WTC11 (cell line): ENCODE measurements around the gene C2CD5. TPM values are rescaled to one million over a fixed set of nuclear protein-coding genes. Genes with fewer than 3 reads are reported as not detected.
A peak's percentile ranks its signal among the peaks of the same experiment; 100 is the strongest.

Experiments
- ATAC-seq: fragments of 200-7000 bp; cut with Tn5 transposase; 2 replicates; pipeline ENCODE4 v1.10.0; 2021; ENCODE audit warnings: mild to moderate bottlenecking, moderate library complexity
- CTCF ChIA-PET: fragments of 300-600 bp; sonication (Branson Sonifier 250); formaldehyde crosslinking; loops from one replicate; lab custom pipeline; 2021; ENCODE audit warnings: antibody characterized with exemption; lab: Charles Lee
- POLR2A ChIA-PET: fragments of 350-600 bp; sonication (Branson Sonifier 250); formaldehyde crosslinking; loops from one replicate; lab custom pipeline; 2021; ENCODE audit warnings: antibody characterized with exemption; lab: Charles Lee
- DNase-seq: peaks from one replicate; pipeline ENCODE4 v3.0.0; 2021; ENCODE audit warnings: low spot score
- H3K27ac Mint-ChIP-seq: 2 replicates; pipeline ENCODE4 v1.8.0; 2021; ENCODE audit warnings: mixed read lengths
- H3K27me3 Mint-ChIP-seq: 2 replicates; pipeline ENCODE4 v1.8.0; 2021; ENCODE audit warnings: low read depth, mild to moderate bottlenecking, moderate library complexity, mixed read lengths
- H3K36me3 Mint-ChIP-seq: 2 replicates; pipeline ENCODE4 v1.8.0; 2021; ENCODE audit warnings: mixed read lengths
- H3K4me1 Mint-ChIP-seq: 2 replicates; pipeline ENCODE4 v1.8.0; 2022; ENCODE audit warnings: mixed read lengths
- H3K4me3 Mint-ChIP-seq: 2 replicates; pipeline ENCODE4 v1.8.0; 2021; ENCODE audit warnings: mild to moderate bottlenecking, moderate library complexity, mixed read lengths
- H3K9me3 Mint-ChIP-seq: 2 replicates; pipeline ENCODE4 v1.8.0; 2021; ENCODE audit warnings: mixed read lengths
- CREM ChIP-seq: sonication (generic); formaldehyde crosslinking; IDR thresholded peaks from 2 replicates; pipeline ENCODE4 v1.8.1; 2022; ENCODE audit warnings: mild to moderate bottlenecking, missing genetic modification reagents, moderate library complexity
- EMX1 ChIP-seq: fragments of 250-450 bp; sonication (Bioruptor Pico); IDR thresholded peaks from 2 replicates; pipeline ENCODE4 v1.8.0; 2021; ENCODE audit warnings: mild to moderate bottlenecking
- HMGA2 ChIP-seq: fragments of 250-450 bp; sonication (Bioruptor Pico); IDR thresholded peaks from 2 replicates; pipeline ENCODE4 v1.4.0; 2021; ENCODE audit warnings: mild to moderate bottlenecking, moderate library complexity
- IRF2 ChIP-seq: sonication (generic); formaldehyde crosslinking; IDR thresholded peaks from 2 replicates; pipeline ENCODE4 v1.8.0; 2022; ENCODE audit warnings: low read depth, missing genetic modification reagents, borderline replicate concordance
- JAZF1 ChIP-seq: fragments of 250-450 bp; sonication (Bioruptor Pico); IDR thresholded peaks from 2 replicates; pipeline ENCODE4 v1.9.0; 2021; ENCODE audit warnings: moderate library complexity, mild to moderate bottlenecking, inconsistent platforms
- KAT7 ChIP-seq: sonication (generic); formaldehyde crosslinking; IDR thresholded peaks from 2 replicates; pipeline ENCODE4 v1.8.1; 2023; ENCODE audit warnings: missing genetic modification reagents, mild to moderate bottlenecking, borderline replicate concordance
- MXD4 ChIP-seq: fragments of 250-450 bp; sonication (Bioruptor Pico); IDR thresholded peaks from 2 replicates; pipeline ENCODE4 v1.8.0; 2021; ENCODE audit warnings: mild to moderate bottlenecking, moderate library complexity, borderline replicate concordance
- NFYB ChIP-seq: sonication (generic); formaldehyde crosslinking; conservative IDR thresholded peaks from 2 replicates; pipeline ENCODE4 v1.8.0; 2022; ENCODE audit warnings: low read depth, missing genetic modification reagents
- NR1H2 ChIP-seq: sonication (generic); formaldehyde crosslinking; IDR thresholded peaks from 2 replicates; pipeline ENCODE4 v1.9.0; 2021; ENCODE audit warnings: mild to moderate bottlenecking, moderate library complexity, missing genetic modification reagents
- SMAD4 ChIP-seq: sonication (generic); formaldehyde crosslinking; IDR thresholded peaks from 2 replicates; pipeline ENCODE4 v1.8.0; 2022; ENCODE audit warnings: mild to moderate bottlenecking, missing genetic modification reagents
- TEAD4 ChIP-seq: sonication (generic); formaldehyde crosslinking; IDR thresholded peaks from 2 replicates; pipeline ENCODE4 v1.8.0; 2022; ENCODE audit warnings: mild to moderate bottlenecking, missing genetic modification reagents
- ZBTB21 ChIP-seq: sonication (generic); formaldehyde crosslinking; IDR thresholded peaks from 2 replicates; pipeline ENCODE4 v1.8.1; 2023; ENCODE audit warnings: mild to moderate bottlenecking, missing genetic modification reagents, borderline replicate concordance
- ZNF121 ChIP-seq: sonication (generic); formaldehyde crosslinking; IDR thresholded peaks from 2 replicates; pipeline ENCODE4 v1.8.0; 2023; ENCODE audit warnings: missing genetic modification reagents
- ZNF317 ChIP-seq: sonication (generic); formaldehyde crosslinking; IDR thresholded peaks from 2 replicates; pipeline ENCODE4 v1.8.1; 2023; ENCODE audit warnings: low read depth, mild to moderate bottlenecking, moderate library complexity, missing genetic modification reagents, borderline replicate concordance
- ZNF396 ChIP-seq: fragments of 250-450 bp; sonication (Bioruptor Pico); IDR thresholded peaks from 2 replicates; pipeline ENCODE4 v1.8.0; 2021; ENCODE audit warnings: mild to moderate bottlenecking, moderate library complexity, borderline replicate concordance
- total RNA-seq: library from RNA; stranded (reverse); gene quantifications from 3 replicates; pipeline ENCODE4 v1.2.3, GENCODE V29; 2021
- TF ChIP-seq, protein P1 (sequence below): sonication (generic); formaldehyde crosslinking; IDR thresholded peaks from 2 replicates; pipeline ENCODE4 v1.8.1; 2022; ENCODE audit warnings: low read depth, mild to moderate bottlenecking, moderate library complexity, missing genetic modification reagents, borderline replicate concordance
- TF ChIP-seq, protein P2 (sequence below): sonication (generic); formaldehyde crosslinking; IDR thresholded peaks from 2 replicates; pipeline ENCODE4 v1.8.1; 2022; ENCODE audit warnings: low read depth, missing genetic modification reagents, borderline replicate concordance
- TF ChIP-seq, protein P3 (sequence below): fragments of 250-450 bp; sonication (Bioruptor Pico); conservative IDR thresholded peaks from 2 replicates; pipeline ENCODE4 v1.9.0; 2021; ENCODE audit warnings: mild to moderate bottlenecking
- TF ChIP-seq, protein P4 (sequence below): sonication (generic); formaldehyde crosslinking; IDR thresholded peaks from 2 replicates; pipeline ENCODE4 v1.8.0; 2023; ENCODE audit warnings: mild to moderate bottlenecking, missing genetic modification reagents
- TF ChIP-seq, protein P5 (sequence below): sonication (generic); formaldehyde crosslinking; IDR thresholded peaks from 2 replicates; pipeline ENCODE4 v1.8.0; 2022; ENCODE audit warnings: mild to moderate bottlenecking, missing genetic modification reagents

Gene C2CD5
- total RNA-seq, 1 experiment from 2014 or later, result 48.1 TPM

DNA sequence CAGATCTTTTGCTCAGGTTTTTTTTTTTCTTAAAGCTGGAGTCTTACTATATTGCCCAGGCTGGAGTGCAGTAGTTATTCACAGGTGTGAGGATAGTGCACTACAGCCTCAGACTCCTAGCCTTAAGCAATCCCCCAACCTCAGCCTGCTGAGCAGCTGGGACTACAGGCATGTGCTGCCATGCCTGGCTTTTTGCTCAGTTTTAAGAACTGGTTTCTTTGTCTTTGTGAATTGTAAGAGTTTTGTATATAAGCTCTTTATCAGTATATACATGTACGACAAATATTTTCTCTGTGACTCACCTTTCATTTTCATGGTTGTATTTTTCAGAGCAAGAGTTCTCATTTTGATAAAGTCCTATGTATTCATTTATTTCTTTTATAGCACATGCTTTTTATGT is 33.3 kb upstream of the C2CD5 start:
- Mint-ChIP-seq H3K27me3 (no peaks in the 10 kb centered on the region), H3K4me3 (no peak overlapping the region), H3K27ac (no peak overlapping the region), H3K4me1 (peaks cover 3% of the 10 kb centered on the region), H3K9me3 (peaks cover 12% of the 10 kb centered on the region), H3K36me3 (peaks cover 8% of the 10 kb centered on the region)
- ChIA-PET CTCF (interaction anchor here (0.9 kb wide), 1 partner anchor 48 kb away, joined by 3 read pairs; no protein-coding TSS in a partner anchor), POLR2A (no interaction called here)
- TF ChIP-seq ZNF121, result peak; percentile 42; the same call in 1 of the 2 replicates
- TF ChIP-seq CREM (CRISPR knock-in tag), result no peak
- no peak for ATAC-seq
- no peak for DNase-seq

DNA sequence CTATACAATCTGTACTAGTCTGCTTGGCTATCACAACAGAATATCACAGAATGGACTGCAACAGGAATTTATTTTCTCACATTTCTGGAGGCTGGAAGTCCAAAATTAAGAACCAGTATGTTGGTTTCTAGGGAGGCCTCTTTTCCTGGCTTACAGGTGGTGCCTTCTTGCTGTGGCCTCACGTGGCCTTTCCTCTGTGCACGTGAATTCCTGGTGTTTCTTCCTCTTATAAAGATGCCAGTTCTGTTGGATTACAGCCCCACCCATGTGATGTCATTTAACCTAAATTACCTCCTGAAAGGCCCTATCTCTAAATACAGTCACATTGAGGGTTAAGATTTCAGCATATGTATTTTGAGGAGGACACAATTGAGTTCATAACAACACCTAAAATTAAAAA is 32.1 kb upstream of the C2CD5 start:
- ATAC-seq, result no peak
- Mint-ChIP-seq H3K9me3 (peaks cover 12% of the 10 kb centered on the region), H3K27me3 (no peaks in the 10 kb centered on the region), H3K4me1 (peaks cover 3% of the 10 kb centered on the region), H3K36me3 (peaks cover 8% of the 10 kb centered on the region), H3K27ac (no peak overlapping the region), H3K4me3 (no peak overlapping the region)
- ChIA-PET POLR2A (no interaction called here), CTCF (no interaction called here)
- DNase-seq, result no peak
- TF ChIP-seq, protein P1, sequence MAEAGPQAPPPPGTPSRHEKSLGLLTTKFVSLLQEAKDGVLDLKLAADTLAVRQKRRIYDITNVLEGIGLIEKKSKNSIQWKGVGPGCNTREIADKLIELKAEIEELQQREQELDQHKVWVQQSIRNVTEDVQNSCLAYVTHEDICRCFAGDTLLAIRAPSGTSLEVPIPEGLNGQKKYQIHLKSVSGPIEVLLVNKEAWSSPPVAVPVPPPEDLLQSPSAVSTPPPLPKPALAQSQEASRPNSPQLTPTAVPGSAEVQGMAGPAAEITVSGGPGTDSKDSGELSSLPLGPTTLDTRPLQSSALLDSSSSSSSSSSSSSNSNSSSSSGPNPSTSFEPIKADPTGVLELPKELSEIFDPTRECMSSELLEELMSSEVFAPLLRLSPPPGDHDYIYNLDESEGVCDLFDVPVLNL (CRISPR knock-in tag), result no peak
- TF ChIP-seq TEAD4, result no peak
- no peak for TF ChIP-seq ZBTB21 (CRISPR knock-in tag)
- TF ChIP-seq EMX1 (CRISPR knock-in tag), result no peak
- TF ChIP-seq ZNF396 (CRISPR knock-in tag), result no peak
- TF ChIP-seq, protein P2, sequence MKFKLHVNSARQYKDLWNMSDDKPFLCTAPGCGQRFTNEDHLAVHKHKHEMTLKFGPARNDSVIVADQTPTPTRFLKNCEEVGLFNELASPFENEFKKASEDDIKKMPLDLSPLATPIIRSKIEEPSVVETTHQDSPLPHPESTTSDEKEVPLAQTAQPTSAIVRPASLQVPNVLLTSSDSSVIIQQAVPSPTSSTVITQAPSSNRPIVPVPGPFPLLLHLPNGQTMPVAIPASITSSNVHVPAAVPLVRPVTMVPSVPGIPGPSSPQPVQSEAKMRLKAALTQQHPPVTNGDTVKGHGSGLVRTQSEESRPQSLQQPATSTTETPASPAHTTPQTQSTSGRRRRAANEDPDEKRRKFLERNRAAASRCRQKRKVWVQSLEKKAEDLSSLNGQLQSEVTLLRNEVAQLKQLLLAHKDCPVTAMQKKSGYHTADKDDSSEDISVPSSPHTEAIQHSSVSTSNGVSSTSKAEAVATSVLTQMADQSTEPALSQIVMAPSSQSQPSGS (CRISPR knock-in tag), result no peak
- no peak for TF ChIP-seq MXD4 (CRISPR knock-in tag)
- TF ChIP-seq, protein P3, sequence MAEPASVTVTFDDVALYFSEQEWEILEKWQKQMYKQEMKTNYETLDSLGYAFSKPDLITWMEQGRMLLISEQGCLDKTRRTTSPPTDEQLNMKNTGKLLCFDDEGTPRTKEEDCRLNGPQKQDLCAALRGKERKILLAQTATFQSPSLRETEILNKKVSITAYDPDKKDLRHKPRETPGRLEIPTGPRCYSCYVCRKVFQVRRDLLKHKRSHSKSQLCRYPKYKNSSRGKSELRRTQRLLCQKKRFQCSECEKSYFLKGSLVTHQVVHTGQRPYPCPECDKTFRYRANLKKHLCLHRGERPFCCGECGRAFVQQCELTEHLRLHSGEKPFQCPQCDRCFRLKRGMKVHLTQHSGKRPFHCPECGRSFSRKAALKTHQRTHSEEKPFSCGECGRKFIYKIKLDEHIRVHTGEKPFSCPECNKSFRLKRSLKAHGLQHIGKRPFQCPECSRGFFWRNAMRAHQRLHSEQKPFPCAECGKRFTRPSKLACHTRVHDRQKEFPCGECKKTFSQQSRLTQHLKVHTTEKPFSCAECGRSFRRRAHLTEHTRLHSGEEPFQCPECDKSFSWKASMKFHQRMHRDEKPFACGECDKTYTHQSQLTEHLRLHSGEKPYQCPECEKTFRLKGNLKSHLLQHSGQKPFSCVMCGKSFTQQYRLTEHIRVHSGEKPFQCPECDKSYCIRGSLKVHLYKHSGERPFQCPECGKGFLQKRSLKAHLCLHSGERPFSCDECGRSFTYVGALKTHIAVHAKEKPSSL (CRISPR knock-in tag), result no peak
- TF ChIP-seq, protein P4, sequence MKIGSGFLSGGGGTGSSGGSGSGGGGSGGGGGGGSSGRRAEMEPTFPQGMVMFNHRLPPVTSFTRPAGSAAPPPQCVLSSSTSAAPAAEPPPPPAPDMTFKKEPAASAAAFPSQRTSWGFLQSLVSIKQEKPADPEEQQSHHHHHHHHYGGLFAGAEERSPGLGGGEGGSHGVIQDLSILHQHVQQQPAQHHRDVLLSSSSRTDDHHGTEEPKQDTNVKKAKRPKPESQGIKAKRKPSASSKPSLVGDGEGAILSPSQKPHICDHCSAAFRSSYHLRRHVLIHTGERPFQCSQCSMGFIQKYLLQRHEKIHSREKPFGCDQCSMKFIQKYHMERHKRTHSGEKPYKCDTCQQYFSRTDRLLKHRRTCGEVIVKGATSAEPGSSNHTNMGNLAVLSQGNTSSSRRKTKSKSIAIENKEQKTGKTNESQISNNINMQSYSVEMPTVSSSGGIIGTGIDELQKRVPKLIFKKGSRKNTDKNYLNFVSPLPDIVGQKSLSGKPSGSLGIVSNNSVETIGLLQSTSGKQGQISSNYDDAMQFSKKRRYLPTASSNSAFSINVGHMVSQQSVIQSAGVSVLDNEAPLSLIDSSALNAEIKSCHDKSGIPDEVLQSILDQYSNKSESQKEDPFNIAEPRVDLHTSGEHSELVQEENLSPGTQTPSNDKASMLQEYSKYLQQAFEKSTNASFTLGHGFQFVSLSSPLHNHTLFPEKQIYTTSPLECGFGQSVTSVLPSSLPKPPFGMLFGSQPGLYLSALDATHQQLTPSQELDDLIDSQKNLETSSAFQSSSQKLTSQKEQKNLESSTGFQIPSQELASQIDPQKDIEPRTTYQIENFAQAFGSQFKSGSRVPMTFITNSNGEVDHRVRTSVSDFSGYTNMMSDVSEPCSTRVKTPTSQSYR (CRISPR knock-in tag), result no peak

DNA sequence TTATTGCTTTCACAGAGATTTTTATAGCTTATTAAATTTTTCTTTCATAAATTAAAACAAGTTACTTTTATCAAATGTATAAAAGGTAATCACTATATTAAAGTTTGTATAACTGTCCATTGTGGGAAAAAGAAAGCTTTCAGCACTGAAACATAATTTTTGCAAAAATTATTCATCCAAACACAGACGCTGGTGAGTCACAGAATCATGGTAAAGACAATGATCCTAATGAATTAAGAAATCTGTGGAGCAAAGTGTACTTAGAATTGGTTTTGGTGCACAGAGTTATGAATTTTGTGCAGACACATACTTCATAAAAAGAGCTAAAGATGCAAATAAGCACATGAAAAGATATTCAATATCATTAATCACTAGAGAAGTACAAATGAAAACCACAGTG is 31.7 kb upstream of the C2CD5 start:
- Mint-ChIP-seq H3K27ac (no peak overlapping the region), H3K4me1 (peaks cover 3% of the 10 kb centered on the region), H3K36me3 (peaks cover 8% of the 10 kb centered on the region), H3K4me3 (no peak overlapping the region), H3K9me3 (peaks cover 12% of the 10 kb centered on the region), H3K27me3 (no peaks in the 10 kb centered on the region)
- no peak for ATAC-seq
- DNase-seq, result no peak
- POLR2A ChIA-PET, result no interaction called here
- CTCF ChIA-PET, result no interaction called here
- TF ChIP-seq NR1H2 (no peak), HMGA2 (no peak), IRF2 (CRISPR knock-in tag) (no peak), NFYB (CRISPR knock-in tag) (no peak), TEAD4 (no peak), SMAD4 (no peak), JAZF1 (no peak), ZNF317 (CRISPR knock-in tag) (no peak), KAT7 (CRISPR knock-in tag) (no peak)
- TF ChIP-seq, protein P5, sequence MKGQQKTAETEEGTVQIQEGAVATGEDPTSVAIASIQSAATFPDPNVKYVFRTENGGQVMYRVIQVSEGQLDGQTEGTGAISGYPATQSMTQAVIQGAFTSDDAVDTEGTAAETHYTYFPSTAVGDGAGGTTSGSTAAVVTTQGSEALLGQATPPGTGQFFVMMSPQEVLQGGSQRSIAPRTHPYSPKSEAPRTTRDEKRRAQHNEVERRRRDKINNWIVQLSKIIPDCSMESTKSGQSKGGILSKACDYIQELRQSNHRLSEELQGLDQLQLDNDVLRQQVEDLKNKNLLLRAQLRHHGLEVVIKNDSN (CRISPR knock-in tag), result no peak
- TF ChIP-seq, protein P4 (CRISPR knock-in tag), result no peak
